Measurements from ENCODE around the gene SNX9. TPM values are rescaled to one million over a fixed set of nuclear protein-coding genes. Genes with fewer than 3 reads are reported as not detected.
"Not testable (repeated sequence)": the region's sequence is repeated elsewhere in the genome, so short reads cannot be mapped to it uniquely, and the experiment has no call there.

The SNX9 gene
- total RNA-seq, 2 experiments from 2014 or later, result 14.9 to 39.4 TPM

- Mint-ChIP-seq H3K27me3 (no peaks in the 10 kb centered on the region), H3K4me1 (peaks cover 26% of the 10 kb centered on the region), H3K4me3 (no peak overlapping the region), H3K36me3 (peaks cover 8% of the 10 kb centered on the region), H3K27ac (no peak overlapping the region), H3K9me3 (ENCODE audit: low read depth) (no peaks in the 10 kb centered on the region)
- CTCF ChIA-PET, result interaction anchor here (0.9 to 1.4 kb wide), 2 partner anchors 9 to 11 kb away, joined by 3 read pairs; no protein-coding TSS in a partner anchor
- DNase-seq (no peak), ATAC-seq (no peak)
These were observed 75.1 kb downstream of the SNX9 start for GRCh38 chr6:157898169-157898568.

GRCh38 chr6:157898640-157899039 is 75.6 kb downstream of the SNX9 start:
- Mint-ChIP-seq H3K4me3 (no peak overlapping the region), H3K4me1 (peaks cover 26% of the 10 kb centered on the region), H3K27ac (no peak overlapping the region), H3K36me3 (peaks cover 10% of the 10 kb centered on the region), H3K27me3 (no peaks in the 10 kb centered on the region), H3K9me3 (ENCODE audit: low read depth) (no peaks in the 10 kb centered on the region)
- no peak for DNase-seq
- no peak for ATAC-seq
- CTCF ChIA-PET, result no interaction called here

GRCh38 chr6:157900262-157900661 is 77.2 kb downstream of the SNX9 start:
- H3K36me3 Mint-ChIP-seq, H3K27me3 Mint-ChIP-seq: not testable (repeated sequence)

GRCh38 chr6:157900751-157901150 is 77.7 kb downstream of the SNX9 start:
- CTCF ChIA-PET, result interaction anchor here (0.6 to 1.1 kb wide), 3 partner anchors 13 to 1131 kb away, joined by 3 read pairs; no protein-coding TSS in a partner anchor
- not testable (repeated sequence) for H3K9me3 Mint-ChIP-seq (ENCODE audit: low read depth); H3K4me3 Mint-ChIP-seq; H3K36me3 Mint-ChIP-seq; H3K27ac Mint-ChIP-seq; DNase-seq; ATAC-seq; H3K27me3 Mint-ChIP-seq
- peaks cover 26% of the 10 kb centered on the region for H3K4me1 Mint-ChIP-seq

More at GRCh38 chr6:157900262-157900661, 77.2 kb downstream of the SNX9 start:
- not testable (repeated sequence) for H3K27ac Mint-ChIP-seq; H3K4me3 Mint-ChIP-seq; ATAC-seq; H3K9me3 Mint-ChIP-seq (ENCODE audit: low read depth); DNase-seq
- CTCF ChIA-PET, result interaction anchor here (0.6 to 1.1 kb wide), 2 partner anchors 28 to 1131 kb away, joined by 3 read pairs; no protein-coding TSS in a partner anchor
- H3K4me1 Mint-ChIP-seq, result peaks cover 26% of the 10 kb centered on the region

DNA sequence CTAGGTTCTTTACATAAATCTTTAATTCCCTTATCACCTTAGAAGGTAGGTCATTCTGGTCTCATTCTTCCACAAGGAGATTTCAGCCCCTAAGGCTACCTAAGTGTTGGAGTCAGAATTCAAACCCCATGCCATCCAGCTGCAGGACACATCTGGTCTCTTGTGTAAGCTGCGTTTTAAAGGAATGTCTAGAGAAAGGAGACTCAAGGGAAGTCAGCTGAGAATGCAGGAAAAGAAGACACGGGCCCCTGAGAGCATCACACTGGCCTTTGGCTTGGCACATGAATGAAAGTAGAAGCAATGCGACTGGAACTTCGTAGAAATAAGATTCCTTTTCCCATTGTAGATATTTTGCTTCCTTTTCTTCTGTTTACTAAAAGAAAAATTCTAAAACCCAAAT is 82.0 kb downstream of the SNX9 start:
- Mint-ChIP-seq H3K4me1 (peaks cover 29% of the 10 kb centered on the region), H3K9me3 (ENCODE audit: low read depth) (no peaks in the 10 kb centered on the region)

DNA sequence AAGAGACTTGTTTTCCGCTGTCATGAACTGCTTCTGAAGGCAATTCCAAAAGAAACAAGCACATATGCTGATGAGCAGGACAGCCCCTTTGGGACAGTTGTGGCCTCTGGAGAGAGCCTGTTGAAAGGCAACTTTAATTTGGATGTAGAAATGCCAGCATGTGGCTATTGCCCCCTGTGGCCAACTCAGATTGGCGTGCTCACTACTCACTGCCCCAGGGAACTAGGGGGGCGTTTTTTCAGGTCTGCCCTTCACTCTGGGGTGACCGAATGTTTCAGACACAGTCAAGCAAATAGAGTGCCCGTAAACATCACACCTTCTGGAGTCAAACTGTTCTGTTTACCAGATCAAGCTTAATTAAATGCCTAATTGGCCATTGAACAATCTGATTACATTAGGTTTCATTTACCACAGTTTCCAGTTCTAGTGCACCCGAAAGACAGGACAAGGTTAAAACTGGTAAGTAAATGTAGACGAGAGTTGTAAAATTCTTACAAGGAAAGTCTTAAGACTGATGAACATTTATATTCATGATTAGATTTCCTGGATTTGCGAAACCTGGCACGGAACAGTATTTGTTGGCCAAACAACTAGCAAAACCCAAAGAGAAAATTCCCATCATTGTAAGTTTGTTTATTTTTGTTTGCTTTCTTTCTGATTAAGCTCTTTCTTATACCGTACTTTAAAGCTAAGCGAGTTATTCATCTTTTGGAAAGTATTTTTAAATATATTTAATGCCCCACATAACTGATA is 82.7 kb downstream of the SNX9 start:
- ATAC-seq, result no peak
- Mint-ChIP-seq H3K4me3 (no peak overlapping the region), H3K36me3 (peaks cover 23% of the 10 kb centered on the region), H3K9me3 (ENCODE audit: low read depth) (peaks cover 2% of the 10 kb centered on the region), H3K27me3 (no peaks in the 10 kb centered on the region), H3K27ac (no peak overlapping the region), H3K4me1 (peaks cover 23% of the 10 kb centered on the region)
- DNase-seq, result no peak
- CTCF ChIA-PET, result interaction anchor here (0.7 to 1.3 kb wide), 2 partner anchors 32 to 99 kb away, joined by 3 to 7 read pairs; no protein-coding TSS in a partner anchor

More for the DNA sequence above, 82.0 kb downstream of the SNX9 start:
- H3K27ac Mint-ChIP-seq, result no peak overlapping the region
- ATAC-seq (no peak), DNase-seq (no peak)
- no peak overlapping the region for H3K4me3 Mint-ChIP-seq
- H3K27me3 Mint-ChIP-seq, result no peaks in the 10 kb centered on the region
- CTCF ChIA-PET, result no interaction called here
- H3K36me3 Mint-ChIP-seq, result peaks cover 16% of the 10 kb centered on the region

GRCh38 chr6:157906537-157907061 is 83.6 kb downstream of the SNX9 start:
- Mint-ChIP-seq H3K36me3 (peaks cover 26% of the 10 kb centered on the region), H3K4me1 (peaks cover 16% of the 10 kb centered on the region), H3K27me3 (no peaks in the 10 kb centered on the region), H3K4me3 (no peak overlapping the region), H3K9me3 (ENCODE audit: low read depth) (peaks cover 2% of the 10 kb centered on the region), H3K27ac (no peak overlapping the region)
- CTCF ChIA-PET, result interaction anchor here (0.7 to 1.3 kb wide), 2 partner anchors 33 to 100 kb away, joined by 3 to 7 read pairs; no protein-coding TSS in a partner anchor
- DNase-seq, result no peak
- no peak for ATAC-seq

DNA sequence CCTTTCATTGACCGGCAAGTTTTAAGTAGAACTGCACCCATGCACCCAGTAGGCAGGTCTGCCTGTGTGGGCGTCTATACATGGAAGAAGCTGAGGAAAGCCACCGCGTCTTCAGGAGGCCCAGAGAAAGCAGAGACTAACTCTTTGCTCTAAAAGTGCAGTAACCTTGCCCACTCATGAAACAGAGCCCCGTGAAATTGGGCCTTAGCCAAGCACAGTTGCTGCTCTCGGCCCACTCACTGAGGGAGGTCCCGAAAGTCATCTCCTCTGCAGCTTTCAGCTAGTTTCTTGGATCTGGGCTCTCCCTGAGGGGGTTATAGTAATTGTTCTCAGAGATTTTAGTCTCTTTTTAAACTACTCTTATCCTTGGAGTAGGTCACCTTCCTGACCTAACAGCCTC is 84.6 kb downstream of the SNX9 start:
- CTCF ChIA-PET, result interaction anchor here (0.8 kb wide), 1 partner anchor 151 kb away, joined by 3 read pairs; no protein-coding TSS in a partner anchor
- Mint-ChIP-seq H3K36me3 (peaks cover 24% of the 10 kb centered on the region), H3K27me3 (no peaks in the 10 kb centered on the region), H3K27ac (no peak overlapping the region), H3K4me3 (no peak overlapping the region), H3K4me1 (peaks cover 16% of the 10 kb centered on the region), H3K9me3 (ENCODE audit: low read depth) (peaks cover 2% of the 10 kb centered on the region)
- ATAC-seq (no peak), DNase-seq (no peak)

- H3K27ac Mint-ChIP-seq, result peak overlapping the region; percentile 29
- peaks cover 2% of the 10 kb centered on the region for H3K9me3 Mint-ChIP-seq (ENCODE audit: low read depth)
- peaks cover 23% of the 10 kb centered on the region for H3K36me3 Mint-ChIP-seq
- ATAC-seq (peak; percentile 67), DNase-seq (no peak)
- no peaks in the 10 kb centered on the region for H3K27me3 Mint-ChIP-seq
- no peak overlapping the region for H3K4me3 Mint-ChIP-seq
- H3K4me1 Mint-ChIP-seq, result peaks cover 16% of the 10 kb centered on the region
- CTCF ChIA-PET, result interaction anchor here (0.8 to 1.4 kb wide), 4 partner anchors 16 to 117 kb away, joined by 3 to 4 read pairs (median 3); no protein-coding TSS in a partner anchor
These were observed 85.6 kb downstream of the SNX9 start for GRCh38 chr6:157908369-157909281.

GRCh38 chr6:157909282-157909664 is 86.2 kb downstream of the SNX9 start:
- Mint-ChIP-seq H3K9me3 (ENCODE audit: low read depth) (peaks cover 2% of the 10 kb centered on the region), H3K4me1 (peaks cover 16% of the 10 kb centered on the region), H3K27me3 (no peaks in the 10 kb centered on the region), H3K4me3 (no peak overlapping the region), H3K36me3 (peaks cover 25% of the 10 kb centered on the region), H3K27ac (no peak overlapping the region)
- DNase-seq (no peak), ATAC-seq (no peak)
- CTCF ChIA-PET, result interaction anchor here (0.8 to 1.4 kb wide), 2 partner anchors 15 to 35 kb away, joined by 3 read pairs; no protein-coding TSS in a partner anchor

GRCh38 chr6:157911278-157911677 is 88.2 kb downstream of the SNX9 start:
- peaks cover 28% of the 10 kb centered on the region for H3K36me3 Mint-ChIP-seq
- H3K27me3 Mint-ChIP-seq, result no peaks in the 10 kb centered on the region
- ATAC-seq (no peak), DNase-seq (no peak)
- peaks cover 2% of the 10 kb centered on the region for H3K9me3 Mint-ChIP-seq (ENCODE audit: low read depth)
- H3K4me1 Mint-ChIP-seq, result peaks cover 16% of the 10 kb centered on the region
- CTCF ChIA-PET, result interaction anchor here (1.7 kb wide), 2 partner anchors 9 to 161 kb away, joined by 3 to 5 read pairs; no protein-coding TSS in a partner anchor
- H3K4me3 Mint-ChIP-seq, result no peak overlapping the region
- no peak overlapping the region for H3K27ac Mint-ChIP-seq

GRCh38 chr6:157911786-157912185 is 88.7 kb downstream of the SNX9 start:
- CTCF ChIA-PET, result interaction anchor here (1.1 to 1.7 kb wide), 2 partner anchors 9 to 160 kb away, joined by 3 to 5 read pairs; no protein-coding TSS in a partner anchor
- Mint-ChIP-seq H3K4me3 (no peak overlapping the region), H3K4me1 (peaks cover 16% of the 10 kb centered on the region), H3K36me3 (peaks cover 26% of the 10 kb centered on the region), H3K27me3 (no peaks in the 10 kb centered on the region), H3K9me3 (ENCODE audit: low read depth) (peaks cover 2% of the 10 kb centered on the region), H3K27ac (no peak overlapping the region)
- ATAC-seq, result no peak
- no peak for DNase-seq

DNA sequence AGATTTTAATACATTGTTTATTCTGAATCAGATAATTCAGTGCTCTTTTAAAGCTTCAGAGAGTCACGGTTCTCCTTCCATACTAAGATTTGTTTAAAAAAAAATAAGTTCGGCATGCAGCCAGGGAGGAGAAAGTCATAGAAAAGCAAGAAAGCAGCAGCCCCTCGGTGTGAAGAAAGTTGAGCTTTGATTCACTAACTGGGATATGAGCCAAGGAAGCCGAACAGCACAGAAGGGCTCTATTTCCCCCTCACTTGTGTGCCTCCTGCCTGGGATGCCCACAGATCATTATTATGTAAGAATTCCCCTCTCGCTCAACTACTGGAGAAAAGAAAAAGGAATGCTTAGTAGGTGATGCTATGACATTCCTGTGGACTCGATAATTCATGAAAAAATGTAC is 89.3 kb downstream of the SNX9 start:
- Mint-ChIP-seq H3K4me1 (peaks cover 16% of the 10 kb centered on the region), H3K36me3 (peaks cover 26% of the 10 kb centered on the region), H3K4me3 (no peak overlapping the region), H3K9me3 (ENCODE audit: low read depth) (peaks cover 2% of the 10 kb centered on the region), H3K27ac (no peak overlapping the region), H3K27me3 (no peaks in the 10 kb centered on the region)
- CTCF ChIA-PET, result interaction anchor here (1.1 to 1.7 kb wide), 2 partner anchors 8 to 160 kb away, joined by 3 to 5 read pairs; no protein-coding TSS in a partner anchor
- DNase-seq (no peak), ATAC-seq (no peak)

All from activated CD8-positive, alpha-beta memory T cell treated with anti-CD3 and anti-CD28 coated beads, Interleukin-2, amount 10 ng/mL, durations not matched to agents 7 days and 5 days (primary cell).